IMR-90 (cell line): Measurements from ENCODE around the gene CARD10. TPM values are rescaled to one million over a fixed set of nuclear protein-coding genes. Genes with fewer than 3 reads are reported as not detected.
A peak's percentile ranks its signal among the peaks of the same experiment; 100 is the strongest.

Experiments
- ATAC-seq: fragments of 200-7000 bp; cut with Tn5 transposase; 2 replicates; pipeline ENCODE4 v1.9.1; 2020; ENCODE audit warnings: low read depth, mild to moderate bottlenecking, moderate library complexity
- BruUV-seq: library from RNA; stranded (reverse); fragments of 400-500 nt; replicated peaks from 2 replicates; lab custom pipeline; 2021; lab: Mats Ljungman, UMichigan
- CTCF ChIA-PET: fragments of 300-600 bp; formaldehyde crosslinking; extraction: SDS; loops from one replicate; lab custom pipeline; 2021; ENCODE audit warnings: antibody characterized with exemption; lab: Yijun Ruan, JAX
- POLR2A ChIA-PET: fragments of 300-600 bp; sonication (Branson Sonifier 250); formaldehyde crosslinking; loops from one replicate; lab custom pipeline; 2022; ENCODE audit warnings: antibody characterized with exemption; ENCODE audit not compliant: unreplicated experiment; lab: Charles Lee
- DNase-seq: peaks from one replicate; pipeline ENCODE4 v3.0.0; 2013
- H2AFZ ChIP-seq: replicated peaks from 2 replicates; pipeline ENCODE3; 2013; ENCODE audit warnings: low read length, mild to moderate bottlenecking; ENCODE audit not compliant: poor library complexity
- H2AK5ac ChIP-seq: 2 replicates; pipeline ENCODE4 v1.6.1; 2013; ENCODE audit warnings: low read depth, low read length, inconsistent platforms
- H2AK9ac ChIP-seq: replicated peaks from 2 replicates; pipeline ENCODE3; 2013; ENCODE audit warnings: mild to moderate bottlenecking, low read depth, low read length, moderate library complexity; ENCODE audit not compliant: poor library complexity
- H2BK120ac ChIP-seq: 2 replicates; pipeline ENCODE4 v1.6.1; 2013; ENCODE audit warnings: low read depth, low read length, inconsistent platforms
- H2BK15ac ChIP-seq: 3 replicates; pipeline ENCODE4 v1.6.1; 2013; ENCODE audit warnings: low read depth, low read length, inconsistent platforms
- H2BK20ac ChIP-seq: 2 replicates; pipeline ENCODE4 v1.6.1; 2013; ENCODE audit warnings: low read depth, mild to moderate bottlenecking, inconsistent platforms, low read length, moderate library complexity
- H2BK5ac ChIP-seq: 2 replicates; pipeline ENCODE4 v1.6.1; 2013; ENCODE audit warnings: mild to moderate bottlenecking, low read depth, low read length, inconsistent platforms; ENCODE audit not compliant: poor library complexity, severe bottlenecking
- H3K14ac ChIP-seq: replicated peaks from 2 replicates; pipeline ENCODE4 v1.6.1; 2013; ENCODE audit warnings: low read depth, low read length, inconsistent platforms
- H3K18ac ChIP-seq: 2 replicates; pipeline ENCODE4 v1.6.1; 2013; ENCODE audit warnings: low read depth, low read length, control low read depth
- H3K23ac ChIP-seq: 2 replicates; pipeline ENCODE4 v1.6.1; 2013; ENCODE audit warnings: low read depth, low read length, inconsistent platforms
- H3K27ac ChIP-seq: 2 replicates; pipeline ENCODE4 v1.5.1; 2013; ENCODE audit warnings: mild to moderate bottlenecking, control low read depth, low read length; ENCODE audit not compliant: insufficient read depth
- H3K27me3 ChIP-seq: 2 replicates; pipeline ENCODE4 v1.6.1; 2013; ENCODE audit warnings: low read length; ENCODE audit not compliant: control insufficient read depth, insufficient read depth
- H3K36me3 ChIP-seq: 2 replicates; pipeline ENCODE4 v1.6.1; 2013; ENCODE audit warnings: low read length, mixed read lengths; ENCODE audit not compliant: control insufficient read depth, insufficient read depth
- H3K4ac ChIP-seq: 2 replicates; pipeline ENCODE4 v1.6.1; 2013; ENCODE audit warnings: low read depth, low read length, inconsistent platforms
- H3K4me1 ChIP-seq: 2 replicates; pipeline ENCODE4 v1.6.1; 2013; ENCODE audit warnings: low read length, mixed read lengths; ENCODE audit not compliant: control insufficient read depth, insufficient read depth
- H3K4me2 ChIP-seq: 2 replicates; pipeline ENCODE4 v1.6.1; 2013; ENCODE audit warnings: low read depth, mild to moderate bottlenecking, control low read depth, low read length, moderate library complexity
- H3K4me3 ChIP-seq: 2 replicates; pipeline ENCODE4 v1.5.1; 2013; ENCODE audit warnings: low read depth, mild to moderate bottlenecking, control low read depth, low read length, moderate library complexity; ENCODE audit not compliant: insufficient read depth
- H3K56ac ChIP-seq: 2 replicates; pipeline ENCODE4 v1.6.1; 2013; ENCODE audit warnings: low read length, inconsistent platforms; ENCODE audit not compliant: insufficient read depth; ENCODE audit errors: extremely low read depth
- H3K79me1 ChIP-seq, 2 experiments: 2 replicates each; pipeline ENCODE4 v1.6.1; 2013; ENCODE audit warnings: low read length in 2 of 2, inconsistent platforms in 1 of 2, low read depth in 1 of 2
- H3K9ac ChIP-seq: 2 replicates; pipeline ENCODE4 v1.6.1; 2013; ENCODE audit warnings: low read depth, low read length, control low read depth
- H3K9me1 ChIP-seq: 2 replicates; pipeline ENCODE4 v1.6.1; 2013; ENCODE audit warnings: low read length, inconsistent platforms; ENCODE audit not compliant: insufficient read depth
- H3K9me3 ChIP-seq: 2 replicates; pipeline ENCODE4 v1.6.1; 2013; ENCODE audit warnings: low read length; ENCODE audit not compliant: control insufficient read depth, insufficient read depth
- H4K20me1 ChIP-seq: 2 replicates; pipeline ENCODE4 v1.6.1; 2013; ENCODE audit warnings: low read length, inconsistent platforms; ENCODE audit not compliant: insufficient read depth
- H4K5ac ChIP-seq: 2 replicates; pipeline ENCODE4 v1.6.1; 2013; ENCODE audit warnings: mild to moderate bottlenecking, low read depth, low read length, control low read depth
- H4K8ac ChIP-seq, 2 experiments: 2 replicates each; pipeline ENCODE4 v1.6.1; 2013; ENCODE audit warnings: low read depth in 2 of 2, low read length in 2 of 2, control low read depth in 1 of 2, inconsistent platforms in 1 of 2
- H4K91ac ChIP-seq: 2 replicates; pipeline ENCODE4 v1.6.1; 2013; ENCODE audit warnings: low read depth, low read length, inconsistent platforms; ENCODE audit not compliant: insufficient read depth
- POLR2A ChIP-seq: IDR thresholded peaks from 2 replicates; pipeline ENCODE4 v1.6.1; 2012; ENCODE audit warnings: mild to moderate bottlenecking, low read depth, low read length
- RFX5 ChIP-seq: IDR thresholded peaks from 2 replicates; pipeline ENCODE4 v1.8.0; 2012; ENCODE audit warnings: low read depth, mild to moderate bottlenecking, low read length, moderate library complexity
- WGBS, 2 experiments: methylation state at CpG; one replicate each; pipeline versions ENCODE4 v1.1.5 to v1.1.7; 2013; ENCODE audit warnings: missing lambda C conversion rate in 2 of 2; ENCODE audit not compliant: insufficient read length in 1 of 2; ENCODE audit errors: extremely low coverage in 2 of 2; 5-methylcytosine and 5-hydroxymethylcytosine counted together
- dilution Hi-C: fragments of 300-500 bp; cut with HindIII; formaldehyde crosslinking; loops from one replicate; pipeline ENCODE4 v1.14.3; 2018; ENCODE audit warnings: low sequenced_read_pairs; ENCODE audit not compliant: unreplicated experiment
- in situ Hi-C: fragments of 300-500 bp; cut with MboI; formaldehyde crosslinking; loops from 3 replicates; pipeline ENCODE4 v1.14.3; 2019; ENCODE audit warnings: low sequenced_read_pairs, inconsistent platforms, mixed read lengths
- intact Hi-C: fragments of 100-400 bp; cut with micrococcal nuclease; formaldehyde crosslinking; loops from 2 replicates; pipeline ENCODE4 v1.10.0; 2022
- polyA plus RNA-seq, 3 experiments: library from polyadenylated mRNA; depleted of rRNA; stranded (reverse); fragments of >200 nt; gene quantifications; 2 replicates each; pipeline ENCODE4 v1.2.3, GENCODE V29; 2012; ENCODE audit warnings: low replicate concordance in 1 of 3
- total RNA-seq: library from RNA; depleted of rRNA; stranded (reverse); fragments of >200 nt; gene quantifications from 2 replicates; pipeline ENCODE4 v1.2.3, GENCODE V29; 2012
- TF ChIP-seq, protein P1 (sequence below): conservative IDR thresholded peaks from 2 replicates; pipeline ENCODE4 v1.5.1; 2012; ENCODE audit warnings: mild to moderate bottlenecking, low read depth, low read length, improper control_type of control experiment

The CARD10 gene
- total and polyA plus RNA-seq, 2 of the 4 experiments (the other 2 are of a cell fraction): 6.1 to 18.4 TPM

DNA sequence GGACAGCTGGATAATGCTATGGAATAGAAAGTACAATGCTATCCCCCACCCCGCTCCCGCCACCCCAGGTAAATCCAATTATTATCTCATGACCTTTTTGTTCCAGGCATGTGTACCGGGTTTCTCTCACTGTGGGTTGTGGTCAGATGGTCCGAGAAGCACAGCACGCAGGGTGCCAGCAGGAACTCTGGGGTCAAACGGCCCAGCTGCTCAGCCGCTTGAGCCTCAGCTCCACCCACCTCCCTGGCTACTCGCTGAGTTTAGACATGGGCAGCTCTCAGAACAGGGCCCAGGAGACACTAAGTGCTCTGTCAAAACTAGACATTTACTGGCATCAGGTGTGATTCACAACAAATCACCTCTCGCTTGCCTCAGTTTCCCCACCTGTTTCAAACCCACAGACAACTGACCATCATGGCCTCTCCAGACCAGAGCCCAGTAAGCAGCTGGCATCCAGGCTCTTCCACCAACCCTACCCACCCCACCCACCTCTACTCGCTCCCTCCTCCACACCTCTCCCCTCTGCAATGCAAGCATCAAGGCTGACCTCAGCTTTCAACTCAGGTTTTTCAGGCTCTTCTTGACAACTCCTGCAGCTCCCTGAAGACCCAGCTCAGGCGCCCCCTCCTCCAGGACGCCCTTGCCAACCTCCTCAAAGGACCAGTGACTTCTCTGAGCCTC is 20.0 kb downstream of the CARD10 start (continued):
- TF ChIP-seq RFX5: no peak

DNA sequence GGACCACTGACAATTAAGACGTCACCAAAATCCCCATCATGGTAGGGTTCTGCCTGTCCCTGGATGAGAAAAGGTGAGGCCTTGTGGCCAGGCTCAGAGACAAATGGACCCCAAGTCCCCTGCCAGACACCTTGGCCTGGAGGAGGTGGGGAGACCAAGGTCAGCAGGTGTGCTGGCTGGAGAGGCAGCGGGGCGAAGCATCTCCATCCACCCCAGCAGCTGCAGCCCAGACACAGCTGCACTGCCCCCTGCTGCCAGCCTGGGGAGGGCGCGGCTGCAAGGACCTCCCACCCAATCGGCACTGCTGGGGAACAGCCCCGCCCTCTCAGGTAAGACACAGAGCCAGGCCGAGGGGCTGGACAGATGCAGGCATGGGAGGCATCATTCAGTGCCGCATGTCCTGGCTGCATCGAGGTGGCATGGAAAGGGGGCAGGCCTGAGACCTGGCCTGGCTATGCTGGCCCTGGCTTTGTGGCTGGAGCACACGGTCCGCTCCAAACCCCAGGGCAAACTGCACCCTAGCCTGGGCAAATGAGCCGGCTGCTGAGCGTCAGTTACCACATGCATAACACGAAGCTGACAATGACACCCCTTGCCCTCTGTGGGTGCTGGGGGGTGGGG is 20.8 kb downstream of the CARD10 start:
- no peak for DNase-seq
- H2BK5ac ChIP-seq: no peak overlapping the region
- no peak overlapping the region for H3K18ac ChIP-seq
- intact Hi-C loops (no loop called here), in situ Hi-C loops (no loop called here), dilution Hi-C loops (no loop called here)
- 0 out of 2 replicates have a peak overlapping the region, but pooled peaks have one; percentile 13 for H4K5ac ChIP-seq
- no peak overlapping the region; the same call in 1 of the 2 replicates for H3K27ac ChIP-seq
- peak overlapping the region; percentile 40 for H2AFZ ChIP-seq
- BruUV-seq: no TSS peak
- CTCF ChIA-PET: interaction anchor here (0.6 kb wide), 2 partner anchors 77 to 251 kb away, joined by 3 read pairs; no protein-coding TSS in a partner anchor
- H4K8ac ChIP-seq: peak overlapping the region; percentile 37 to 88; a peak in 1 of 4 replicates
- H2AK9ac ChIP-seq: peak overlapping the region; percentile 71
- H2BK15ac ChIP-seq: peak overlapping the region; percentile 67; the same call in 1 of the 3 replicates
- peak overlapping the region; percentile 89 for H2AK5ac ChIP-seq
- H3K23ac ChIP-seq: no peak overlapping the region
- no peaks in the 10 kb centered on the region for H3K27me3 ChIP-seq
- 74% methylated on average over 5 of the region's 15 CpGs; no CpG with 5 or more reads in 1 of the 2 experiments for WGBS, 2 experiments
- peak overlapping the region; percentile 35; the same call in 1 of the 2 replicates for H3K14ac ChIP-seq
- H3K4me2 ChIP-seq: no peak overlapping the region
- no peak overlapping the region for H3K4me3 ChIP-seq
- H3K79me1 ChIP-seq: peaks cover 0 to 19% of the 10 kb centered on the region in 2 experiments; a peak in 2 of 4 replicates
- ATAC-seq: no peak
- H2BK20ac ChIP-seq: peak overlapping the region; percentile 67; the same call in 1 of the 2 replicates
- H4K91ac ChIP-seq: peak overlapping the region; percentile 74
- POLR2A ChIA-PET: no interaction called here
- H3K4me1 ChIP-seq: peaks cover 24% of the 10 kb centered on the region
- H2BK120ac ChIP-seq: peak overlapping the region; percentile 83
- H3K36me3 ChIP-seq: peaks cover 8% of the 10 kb centered on the region; the same call in 1 of the 2 replicates
- H3K9me1 ChIP-seq: peaks cover 17% of the 10 kb centered on the region
- H3K9ac ChIP-seq: no peak overlapping the region
- no peaks in the 10 kb centered on the region for H3K9me3 ChIP-seq
- TF ChIP-seq POLR2A: no peak
- TF ChIP-seq, protein P1, sequence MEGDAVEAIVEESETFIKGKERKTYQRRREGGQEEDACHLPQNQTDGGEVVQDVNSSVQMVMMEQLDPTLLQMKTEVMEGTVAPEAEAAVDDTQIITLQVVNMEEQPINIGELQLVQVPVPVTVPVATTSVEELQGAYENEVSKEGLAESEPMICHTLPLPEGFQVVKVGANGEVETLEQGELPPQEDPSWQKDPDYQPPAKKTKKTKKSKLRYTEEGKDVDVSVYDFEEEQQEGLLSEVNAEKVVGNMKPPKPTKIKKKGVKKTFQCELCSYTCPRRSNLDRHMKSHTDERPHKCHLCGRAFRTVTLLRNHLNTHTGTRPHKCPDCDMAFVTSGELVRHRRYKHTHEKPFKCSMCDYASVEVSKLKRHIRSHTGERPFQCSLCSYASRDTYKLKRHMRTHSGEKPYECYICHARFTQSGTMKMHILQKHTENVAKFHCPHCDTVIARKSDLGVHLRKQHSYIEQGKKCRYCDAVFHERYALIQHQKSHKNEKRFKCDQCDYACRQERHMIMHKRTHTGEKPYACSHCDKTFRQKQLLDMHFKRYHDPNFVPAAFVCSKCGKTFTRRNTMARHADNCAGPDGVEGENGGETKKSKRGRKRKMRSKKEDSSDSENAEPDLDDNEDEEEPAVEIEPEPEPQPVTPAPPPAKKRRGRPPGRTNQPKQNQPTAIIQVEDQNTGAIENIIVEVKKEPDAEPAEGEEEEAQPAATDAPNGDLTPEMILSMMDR: peak; percentile 17; the same call in 1 of the 2 replicates
- H4K20me1 ChIP-seq: peaks cover 3% of the 10 kb centered on the region; the same call in 1 of the 2 replicates
- H3K4ac ChIP-seq: peak overlapping the region; percentile 78
- no peak overlapping the region for H3K56ac ChIP-seq
